HL-60 (cell line): ENCODE data around the gene NPY2R.

Experiments used
- DNase-seq, 2 experiments: peaks; one replicate each; pipeline ENCODE4 v3.0.0-alpha.2; 2010 to 2020; ENCODE audit warnings: low read depth in 1 of 2, low spot score in 1 of 2
- H3K27ac ChIP-seq: fragments of 250-450 bp; sonication (Bioruptor Pico); replicated peaks from 2 replicates; pipeline ENCODE4 v1.5.1; 2020; ENCODE audit warnings: mild to moderate bottlenecking, moderate library complexity
- H3K27me3 ChIP-seq: fragments of 250-450 bp; sonication (Bioruptor Pico); 2 replicates; pipeline ENCODE4 v1.5.1; 2021; ENCODE audit warnings: mild to moderate bottlenecking, moderate library complexity; ENCODE audit not compliant: insufficient read depth, poor library complexity, severe bottlenecking
- H3K4me3 ChIP-seq: replicated peaks from 2 replicates; pipeline ENCODE4 v1.5.1; 2011; ENCODE audit warnings: mild to moderate bottlenecking, control low read depth, low read length; ENCODE audit not compliant: insufficient read depth
- CTCF ChIP-seq: IDR thresholded peaks from one replicate; pipeline ENCODE4 v1.5.1; 2011; ENCODE audit warnings: low read length, control low read depth, inconsistent platforms; ENCODE audit not compliant: insufficient read depth
- GABPA ChIP-seq: IDR thresholded peaks from 2 replicates; pipeline ENCODE4 v1.6.1; 2012; ENCODE audit warnings: low read depth
- POLR2AphosphoS5 ChIP-seq: IDR thresholded peaks from 2 replicates; pipeline ENCODE4 v1.6.1; 2012; ENCODE audit warnings: low read depth
- REST ChIP-seq: IDR thresholded peaks from 2 replicates; pipeline ENCODE4 v1.6.1; 2012; ENCODE audit warnings: low read depth; ENCODE audit not compliant: insufficient replicate concordance
- SPI1 ChIP-seq: IDR thresholded peaks from 2 replicates; pipeline ENCODE4 v1.6.1; 2012; ENCODE audit warnings: low read depth, mild to moderate bottlenecking, borderline replicate concordance

Gene NPY2R

GRCh38 chr4:155197757-155198156 lies 10.7 kb upstream of the NPY2R start:
- H3K4me3 ChIP-seq = no peak overlapping the region
- no peak for DNase-seq
- TF ChIP-seq POLR2AphosphoS5 (no peak), GABPA (no peak), CTCF (no peak), SPI1 (no peak), REST (no peak)
- H3K27ac ChIP-seq = no peak overlapping the region
- H3K27me3 ChIP-seq = no peaks in the 10 kb centered on the region

GRCh38 chr4:155207534-155208257 lies 740 bp upstream of the NPY2R start:
- no peak overlapping the region for H3K27ac ChIP-seq
- TF ChIP-seq GABPA (no peak), REST (no peak), CTCF (no peak), POLR2AphosphoS5 (no peak), SPI1 (no peak)
- no peak for DNase-seq
- H3K4me3 ChIP-seq = no peak overlapping the region
- H3K27me3 ChIP-seq = peaks cover 16% of the 10 kb centered on the region

- H3K27ac ChIP-seq = no peak overlapping the region
- DNase-seq = no peak
- TF ChIP-seq SPI1 (no peak), GABPA (no peak), CTCF (no peak), POLR2AphosphoS5 (no peak), REST (no peak)
- no peak overlapping the region for H3K4me3 ChIP-seq
- H3K27me3 ChIP-seq = no peaks in the 10 kb centered on the region
These were observed 11.6 kb downstream of the NPY2R start for GRCh38 chr4:155220025-155220424.
